Measurements from ENCODE around the gene PES1. TPM values are rescaled to one million over a fixed set of nuclear protein-coding genes. Genes with fewer than 3 reads are reported as not detected.

The PES1 gene
- total and polyA plus RNA-seq, 2 of the 13 experiments (the other 11 are each of a cell fraction or from before 2014, with no cell fraction given): 65.1 to 94.7 TPM

- FAIRE-seq (no peak), DNase-seq (ENCODE audit: low spot score) (no peak), ATAC-seq (no peak)
- no TSS peak for BruUV-seq (replicated peaks)
- H3K27me3 ChIP-seq (ENCODE audit: control insufficient read depth in 1 of 2, insufficient read depth in 2 of 2, low read length in 2 of 2): peaks cover 0 to 4% of the 10 kb centered on the region in 2 experiments; a peak in 3 of 5 replicates
- no peak overlapping the region for H3K4me2 ChIP-seq (ENCODE audit: low read depth, low read length)
- no peaks in the 10 kb centered on the region for H4K20me1 ChIP-seq (ENCODE audit: insufficient read depth, low read length)
- H3K9me3 ChIP-seq (ENCODE audit: low read length): no peaks in the 10 kb centered on the region
- intact Hi-C loops (cut with micrococcal nuclease; ENCODE audit: unreplicated experiment) (no loop called here), in situ Hi-C loops (cut with HindIII; ENCODE audit: extremely low pct_ligation_motif_present, low pct_unique_long_range_greater_than_20kb) (no loop called here)
- H3K27ac ChIP-seq (ENCODE audit: extremely low read length, insufficient read depth, low read length): no peak overlapping the region
- whole genome bisulfite sequencing (ENCODE audit: low lambda C conversion rate): 9% methylated on average over 1 of the region's 1 CpG
- H3K36me3 ChIP-seq (replicated peaks in 1 of 2; ENCODE audit: control insufficient read depth in 1 of 2, insufficient read depth in 2 of 2, low read length in 2 of 2): no peaks in the 10 kb centered on the region
- no peaks in the 10 kb centered on the region for H3K79me2 ChIP-seq (ENCODE audit: insufficient read depth, low read length)
- no peak overlapping the region for H3K4me3 ChIP-seq (replicated peaks in 1 of 3; ENCODE audit: insufficient read depth in 1 of 3, low read depth in 2 of 3, low read length in 3 of 3)
- no peak overlapping the region for H3K9ac ChIP-seq (ENCODE audit: insufficient read depth, low read depth, low read length)
- H3K4me1 ChIP-seq (ENCODE audit: insufficient read depth, low read length): peaks cover 10% of the 10 kb centered on the region
- no peak overlapping the region for H2AFZ ChIP-seq (ENCODE audit: low read length)
- TF ChIP-seq MNT (IDR thresholded peaks at IDR 0.05): peak; percentile 10; the same call in 1 of the 2 replicates
- TF ChIP-seq ZNF576 (CRISPR knock-in tag; IDR thresholded peaks at IDR 0.05): no peak
- TF ChIP-seq E2F1 (CRISPR knock-in tag; IDR thresholded peaks at IDR 0.05): no peak
- TF ChIP-seq ZNF629 (CRISPR knock-in tag; conservative IDR thresholded peaks at IDR 0.05): peak; percentile 52
- TF ChIP-seq ZNF839 (CRISPR knock-in tag; IDR thresholded peaks at IDR 0.05; ENCODE audit: borderline replicate concordance): no peak
- no peak for TF ChIP-seq CC2D1A (CRISPR knock-in tag; IDR thresholded peaks at IDR 0.05)
- peak; percentile 50 for TF ChIP-seq RFX1 (IDR thresholded peaks at IDR 0.05)
- CTCF ChIA-PET (ENCODE audit: low intra/inter-chr PET ratio, low total read pairs): no interaction called here
- POLR2A ChIA-PET: interaction anchor here (1.2 kb wide), 1 partner anchor 31 kb away, joined by 5 read pairs; the partner anchor contains the start of gene TCN2
Measured at GRCh38 chr22:30637701-30638114, 46.0 kb upstream of the PES1 start.

All from HepG2 (cell line).